Tibial nerve (tissue), 3 donors: Measurements from ENCODE around the gene LIPM.

Source experiments
- POLR2A ChIP-seq, 2 donors: fragments of 450-650 bp; IDR thresholded peaks; one replicate each; pipeline ENCODE4 v1.6.1; 2017; ENCODE audit warnings: antibody characterized with exemption in 2 of 2, mild to moderate bottlenecking in 2 of 2, moderate library complexity in 2 of 2
- TF ChIP-seq, protein P1 (sequence below), 5 experiments: fragments of 200-600 bp in 3 of 5; fragments of 450-650 bp in 2 of 5; sonication (generic) in 3 of 5; IDR thresholded peaks; one replicate each; pipeline ENCODE4 v1.5.1; 2016 to 2019; ENCODE audit warnings: antibody characterized with exemption in 5 of 5, mild to moderate bottlenecking in 3 of 5, moderate library complexity in 2 of 5

DNA sequence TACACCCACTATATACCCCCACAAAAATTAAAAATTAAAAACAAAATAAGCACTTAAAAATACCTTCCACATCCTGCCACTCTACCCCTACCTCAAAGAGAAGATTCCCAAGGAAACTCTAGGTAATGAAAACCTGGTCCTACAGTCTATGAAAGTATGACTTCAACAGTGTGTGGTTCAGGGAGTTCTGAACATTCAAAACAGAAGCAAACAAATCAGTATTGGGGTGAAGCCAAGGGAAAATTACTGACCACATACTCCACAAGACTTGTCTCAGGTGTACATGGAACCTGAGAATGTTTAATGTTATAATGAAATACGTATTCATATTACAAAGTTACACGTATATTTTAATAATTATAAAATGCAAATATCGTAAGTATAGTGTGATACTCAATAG lies 20.3 kb upstream of the LIPM start:
- TF ChIP-seq, protein P1, sequence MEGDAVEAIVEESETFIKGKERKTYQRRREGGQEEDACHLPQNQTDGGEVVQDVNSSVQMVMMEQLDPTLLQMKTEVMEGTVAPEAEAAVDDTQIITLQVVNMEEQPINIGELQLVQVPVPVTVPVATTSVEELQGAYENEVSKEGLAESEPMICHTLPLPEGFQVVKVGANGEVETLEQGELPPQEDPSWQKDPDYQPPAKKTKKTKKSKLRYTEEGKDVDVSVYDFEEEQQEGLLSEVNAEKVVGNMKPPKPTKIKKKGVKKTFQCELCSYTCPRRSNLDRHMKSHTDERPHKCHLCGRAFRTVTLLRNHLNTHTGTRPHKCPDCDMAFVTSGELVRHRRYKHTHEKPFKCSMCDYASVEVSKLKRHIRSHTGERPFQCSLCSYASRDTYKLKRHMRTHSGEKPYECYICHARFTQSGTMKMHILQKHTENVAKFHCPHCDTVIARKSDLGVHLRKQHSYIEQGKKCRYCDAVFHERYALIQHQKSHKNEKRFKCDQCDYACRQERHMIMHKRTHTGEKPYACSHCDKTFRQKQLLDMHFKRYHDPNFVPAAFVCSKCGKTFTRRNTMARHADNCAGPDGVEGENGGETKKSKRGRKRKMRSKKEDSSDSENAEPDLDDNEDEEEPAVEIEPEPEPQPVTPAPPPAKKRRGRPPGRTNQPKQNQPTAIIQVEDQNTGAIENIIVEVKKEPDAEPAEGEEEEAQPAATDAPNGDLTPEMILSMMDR (IDR thresholded peaks at IDR 0.05), result no peak
- no peak for TF ChIP-seq POLR2A (IDR thresholded peaks at IDR 0.05)
